ENCODE data around the gene RAD51B.

RAD51B gene

DNA sequence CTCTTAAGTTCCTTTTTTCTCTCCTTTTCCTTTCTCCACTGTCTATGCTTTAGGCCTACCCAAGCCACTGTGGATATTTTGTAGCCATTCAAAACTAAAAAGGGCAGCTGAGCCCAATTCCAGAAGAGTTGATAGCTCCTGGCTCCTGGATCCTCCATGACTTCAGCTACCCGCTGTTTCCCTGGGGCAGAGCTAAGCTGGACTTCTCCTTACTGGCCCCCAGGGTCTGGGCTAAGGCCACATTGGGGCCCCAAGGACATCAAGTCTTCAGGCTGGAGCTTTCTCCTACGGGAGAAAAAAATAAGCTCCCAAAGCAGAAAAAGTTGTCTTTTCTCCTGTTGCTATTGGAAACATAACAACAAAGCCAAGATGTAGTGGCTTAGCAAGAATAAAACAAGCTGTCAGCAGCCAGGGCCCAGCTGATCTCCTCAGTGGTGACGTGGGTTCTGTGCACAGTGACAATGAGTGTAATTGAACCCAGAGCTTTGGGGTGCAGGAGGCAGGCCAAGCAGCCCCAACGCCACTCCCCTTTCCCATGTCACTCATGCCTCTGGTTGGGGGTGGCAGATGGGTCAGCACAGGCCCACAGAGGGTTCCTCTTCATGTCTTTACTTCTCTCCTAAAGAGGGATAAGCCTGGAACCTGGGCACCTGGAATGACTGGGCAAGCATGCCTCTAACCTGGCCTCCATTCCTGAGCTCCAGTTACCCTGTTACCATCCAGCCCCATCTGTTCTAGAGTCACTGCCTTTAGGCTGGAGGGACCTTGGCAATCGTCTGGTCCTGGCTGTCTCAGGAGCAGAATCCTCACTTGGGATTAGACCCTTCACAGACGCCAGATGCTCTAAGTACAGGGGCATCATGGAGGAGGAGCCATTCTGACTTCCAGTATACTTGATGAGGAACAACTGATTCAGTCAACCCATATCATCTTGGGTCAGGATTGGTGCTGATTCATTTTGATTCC is 802.1 kb downstream of the RAD51B start:
- no peak for DNase-seq (ENCODE audit: low spot score)

GRCh38 chr14:68622856-68623255 is 803.3 kb downstream of the RAD51B start:
- DNase-seq (ENCODE audit: low spot score) = no peak

DNA sequence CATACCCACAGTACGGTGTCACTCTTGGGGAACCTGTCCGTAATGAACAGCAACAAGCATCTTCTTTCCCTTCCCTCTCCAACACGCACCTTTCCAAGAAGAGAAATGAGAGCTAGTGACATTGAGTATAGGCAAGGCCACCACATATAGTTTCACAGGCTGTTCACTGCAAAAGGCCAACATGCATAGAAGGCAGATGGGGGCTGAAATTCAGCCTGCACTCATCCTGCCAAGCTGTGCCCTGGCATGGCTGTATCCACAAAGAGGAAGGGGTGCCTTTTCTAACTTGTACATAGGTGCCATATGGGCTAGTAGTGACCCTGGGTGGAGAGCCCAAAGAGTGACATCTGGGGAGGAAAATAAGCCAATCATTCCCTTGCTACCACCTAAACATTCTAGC is 803.7 kb downstream of the RAD51B start:
- no peak for DNase-seq (ENCODE audit: low spot score)

- DNase-seq (ENCODE audit: low spot score) = no peak
Measured at GRCh38 chr14:68623826-68624225, 804.2 kb downstream of the RAD51B start.

DNA sequence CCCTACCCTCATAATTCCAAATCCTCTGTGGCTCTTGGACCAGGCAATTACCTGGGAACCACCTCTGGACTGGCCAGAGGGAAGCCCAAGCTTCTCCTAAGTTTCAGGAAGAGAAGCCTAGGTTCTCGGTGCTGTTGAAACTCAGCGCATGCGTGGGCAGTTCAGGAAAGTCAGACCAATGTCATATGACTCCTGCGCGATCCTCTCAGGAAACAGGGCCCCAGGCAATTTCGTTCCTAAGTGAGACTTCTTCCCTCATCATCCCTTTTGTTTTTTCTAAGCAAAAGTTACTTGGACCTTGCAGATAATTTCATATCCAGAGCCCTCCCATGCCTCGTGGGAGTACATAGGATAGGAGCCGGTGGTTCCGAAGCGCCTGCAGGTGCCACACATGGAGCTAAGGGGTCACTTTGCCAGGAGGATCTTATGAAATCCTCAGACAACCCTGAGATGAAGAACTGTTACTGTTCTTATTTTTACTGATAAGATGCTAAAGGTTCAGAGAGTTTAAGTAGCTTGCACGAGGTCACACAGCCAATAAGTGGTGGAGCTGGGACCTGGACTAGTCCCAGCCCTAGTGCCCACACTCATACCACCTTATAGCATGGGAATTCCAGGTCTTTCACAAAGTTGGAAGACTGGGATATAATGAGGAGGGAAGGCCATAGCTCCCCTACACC is 805.1 kb downstream of the RAD51B start:
- DNase-seq (ENCODE audit: low spot score) = no peak

GRCh38 chr14:68625366-68626090 is 805.9 kb downstream of the RAD51B start:
- no peak for DNase-seq (ENCODE audit: low spot score)

- no peak for DNase-seq (ENCODE audit: low spot score)
Measured at GRCh38 chr14:68626386-68626785, 806.8 kb downstream of the RAD51B start.

DNA sequence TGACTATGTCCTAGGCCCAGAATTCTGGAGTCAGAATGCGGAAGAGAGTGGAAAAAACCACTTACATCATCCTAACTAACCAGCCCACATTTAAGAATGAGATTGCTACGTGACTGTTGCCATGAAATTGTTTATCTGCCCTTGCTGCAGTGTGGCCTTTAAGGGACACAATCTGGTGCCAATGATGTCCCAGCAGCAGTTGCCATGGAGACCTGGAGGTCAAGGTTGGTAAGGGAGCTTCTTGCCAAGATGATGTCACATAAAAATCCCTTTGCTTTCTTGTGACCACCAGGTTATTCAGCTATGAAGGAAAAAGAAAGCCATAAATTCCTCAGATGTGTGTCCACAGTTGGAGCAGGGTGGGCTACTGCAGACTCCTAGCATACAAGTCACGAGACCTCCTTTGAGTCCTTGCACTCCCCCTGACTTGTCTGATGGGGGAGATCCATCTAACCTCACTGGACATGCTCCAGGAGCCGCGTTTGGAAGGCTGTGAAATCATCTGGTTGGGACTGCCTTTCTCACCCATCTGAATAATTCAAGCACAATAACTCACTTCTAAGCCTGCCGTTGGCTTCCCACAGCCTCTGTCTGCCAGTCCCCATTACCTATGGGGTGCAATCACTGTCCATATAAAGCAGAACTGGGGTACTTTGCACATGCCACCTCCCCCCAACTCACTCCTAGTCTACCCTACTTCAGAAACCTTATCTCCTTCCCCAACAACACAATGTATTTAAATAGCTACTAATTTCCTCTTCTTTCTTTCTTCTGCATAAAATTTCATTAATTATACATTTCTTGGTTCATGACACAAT is 807.7 kb downstream of the RAD51B start:
- no peak for DNase-seq (ENCODE audit: low spot score)

DNA sequence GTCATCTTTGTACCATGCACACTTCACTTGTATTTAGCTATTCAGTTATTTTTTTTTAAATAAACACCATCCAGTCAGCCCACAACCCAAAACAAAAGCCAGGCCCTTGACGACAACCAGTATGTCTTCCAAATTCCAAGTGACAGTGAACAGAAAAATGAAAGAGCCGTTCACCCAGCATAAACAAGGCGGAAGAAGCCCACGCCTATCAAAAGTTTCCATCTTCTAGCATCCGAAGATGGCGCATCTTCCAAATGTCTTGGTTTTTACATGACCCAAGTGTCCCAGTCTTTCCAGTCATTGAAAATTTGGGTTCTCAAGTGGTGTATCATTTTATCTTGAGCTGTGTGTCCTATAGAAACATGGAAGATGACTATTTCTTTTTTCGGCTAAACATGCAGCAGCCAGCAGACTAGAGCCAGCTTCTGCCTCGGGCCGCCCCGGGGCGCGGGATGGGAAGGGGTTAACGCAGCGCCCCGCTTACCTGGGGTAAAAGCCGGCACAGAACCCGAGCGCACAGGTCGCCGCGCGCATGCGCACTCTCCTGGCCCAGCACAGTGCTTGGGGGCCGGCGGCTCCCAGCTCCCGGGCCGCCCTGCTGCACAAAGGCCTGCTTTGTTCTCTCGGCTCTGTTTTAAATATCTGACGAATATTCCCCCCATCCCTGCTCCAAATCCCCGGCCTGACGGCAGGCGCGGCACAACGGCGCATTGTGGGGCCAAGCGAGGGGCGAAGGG is 808.5 kb downstream of the RAD51B start:
- peak; percentile 89 for DNase-seq (ENCODE audit: low spot score)

- peak; percentile 59 for DNase-seq (ENCODE audit: low spot score)
Measured at GRCh38 chr14:68628605-68629310, 809.2 kb downstream of the RAD51B start.

DNA sequence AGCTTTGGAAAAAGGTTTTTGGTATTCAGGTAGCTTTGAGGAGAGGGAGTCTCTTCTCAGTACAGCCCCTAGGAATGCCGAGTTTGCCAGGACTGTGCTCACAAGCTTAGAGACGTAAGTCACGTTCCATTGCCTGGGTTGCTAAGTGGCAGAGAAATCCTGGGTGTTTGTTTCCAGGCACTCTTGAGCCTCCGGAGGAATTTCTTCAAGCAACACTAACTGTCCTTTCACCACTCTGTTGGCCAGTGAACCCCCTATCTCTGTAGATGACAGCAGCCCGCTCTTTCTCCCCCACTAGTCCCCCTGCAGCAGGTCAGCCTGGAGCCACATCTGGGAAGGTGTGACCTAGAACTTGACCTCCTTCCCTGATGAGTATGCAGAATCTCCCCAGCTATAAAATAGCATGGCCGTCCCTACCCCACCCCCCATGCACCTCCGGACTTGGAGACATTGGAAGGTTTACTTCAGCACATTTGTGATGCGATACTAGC is 810.5 kb downstream of the RAD51B start:
- no peak for DNase-seq (ENCODE audit: low spot score)

DNA sequence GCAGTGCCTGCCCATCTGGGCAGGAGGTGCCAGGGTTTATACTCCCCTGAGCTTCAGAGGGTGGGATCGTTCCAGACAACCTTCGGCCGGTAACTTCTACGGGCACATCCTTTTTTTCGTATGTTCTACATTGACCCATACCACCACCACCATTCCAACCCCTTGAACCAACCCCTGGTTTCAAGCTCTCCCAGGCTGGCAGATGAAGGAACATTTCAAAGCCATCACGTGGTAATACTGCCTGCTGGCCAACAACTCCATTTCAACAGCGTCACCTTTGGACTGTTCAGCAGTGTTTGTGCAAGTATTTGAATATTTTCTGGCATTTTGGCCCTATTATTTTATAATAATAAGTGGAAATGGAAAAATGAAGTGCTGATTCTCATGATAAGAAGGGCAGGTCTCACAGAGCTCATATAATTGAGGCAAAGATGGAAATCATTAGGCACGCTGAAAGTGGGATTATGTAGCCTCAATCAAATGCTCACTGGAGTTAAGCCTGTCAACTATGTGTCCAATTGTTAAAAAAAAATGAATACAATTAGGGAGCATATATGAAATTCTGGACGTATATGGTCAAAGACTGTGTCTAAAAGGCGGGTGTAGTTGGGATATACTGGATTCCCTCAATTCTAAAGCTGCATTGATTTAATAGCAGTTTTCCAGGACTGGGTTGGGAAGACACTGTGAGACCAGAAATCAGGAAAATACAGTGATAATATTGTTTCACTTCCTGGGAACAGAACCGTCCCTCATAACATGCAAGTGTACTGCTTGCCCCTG is 811.2 kb downstream of the RAD51B start:
- DNase-seq (ENCODE audit: low spot score) = no peak

DNA sequence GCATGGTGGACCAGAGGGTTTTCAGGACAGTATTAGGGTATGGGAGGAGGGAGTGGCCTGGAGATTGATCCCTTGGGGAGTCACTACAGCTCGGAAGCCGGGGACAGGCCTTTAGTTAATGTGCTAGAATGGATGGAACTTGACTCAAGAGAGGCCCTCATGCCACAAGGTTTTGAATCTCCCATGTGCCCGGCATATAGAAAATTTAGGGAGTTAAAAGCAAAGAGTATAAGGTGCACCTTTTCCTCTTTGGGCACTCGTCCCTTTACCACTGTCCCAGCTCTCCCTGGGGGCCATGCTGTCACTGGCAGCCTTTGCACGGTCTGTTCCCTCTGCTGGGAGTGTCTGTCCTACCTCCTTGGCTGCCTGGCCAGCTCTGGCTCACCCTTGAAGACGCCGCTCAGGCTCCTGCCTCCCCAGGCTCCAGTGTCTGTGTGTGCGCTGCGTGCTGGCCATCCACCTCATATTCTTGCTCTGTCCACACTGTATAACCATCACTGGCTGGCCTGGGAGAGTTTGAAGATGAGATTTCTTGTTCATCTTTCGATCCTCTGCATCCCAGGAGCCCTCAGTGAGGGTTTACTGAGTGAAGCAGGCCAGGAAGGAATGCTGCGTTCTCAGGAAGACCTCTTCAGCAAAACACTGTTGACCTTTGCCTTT is 811.9 kb downstream of the RAD51B start:
- DNase-seq (ENCODE audit: low spot score) = no peak

DNA sequence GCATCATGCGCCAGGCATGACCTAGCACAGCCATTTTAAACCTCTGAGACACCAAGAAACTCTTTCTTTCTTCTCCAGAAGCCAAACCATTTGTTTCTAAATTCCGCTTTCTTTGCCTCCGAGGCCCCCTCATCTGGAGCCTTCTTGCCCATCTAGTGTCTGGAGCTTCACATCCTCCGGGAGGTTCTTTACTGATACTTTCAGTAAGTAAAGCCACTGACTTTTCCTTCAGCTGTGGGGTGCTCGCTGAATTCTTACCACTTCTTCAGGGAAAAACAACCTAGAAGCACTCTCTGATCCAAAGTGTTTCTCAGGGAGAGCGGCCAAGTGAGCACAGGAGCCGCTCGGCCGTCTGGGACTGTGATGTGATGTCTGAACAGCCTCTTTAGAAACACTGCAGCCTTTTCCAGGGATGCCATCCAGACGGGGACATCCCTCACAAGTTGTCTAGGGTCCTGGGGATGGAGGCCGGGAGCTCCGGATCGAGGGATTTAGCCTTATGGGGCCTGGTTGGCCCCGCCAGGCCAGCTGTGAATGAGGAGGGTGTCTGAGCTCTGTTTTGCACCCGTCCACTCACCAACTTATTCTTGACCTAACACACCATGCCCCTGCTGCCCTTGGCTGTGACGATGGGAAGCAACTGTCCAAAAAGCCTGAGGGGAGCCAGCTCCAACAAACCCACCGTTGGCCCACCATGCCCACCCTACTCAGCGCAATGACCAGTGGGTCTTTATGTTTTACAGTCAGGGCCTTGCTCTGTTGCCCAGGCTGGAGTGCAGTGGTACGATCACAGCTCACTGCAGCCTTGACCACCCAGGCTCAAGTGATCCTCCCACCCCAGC is 812.7 kb downstream of the RAD51B start:
- no peak for DNase-seq (ENCODE audit: low spot score)

DNA sequence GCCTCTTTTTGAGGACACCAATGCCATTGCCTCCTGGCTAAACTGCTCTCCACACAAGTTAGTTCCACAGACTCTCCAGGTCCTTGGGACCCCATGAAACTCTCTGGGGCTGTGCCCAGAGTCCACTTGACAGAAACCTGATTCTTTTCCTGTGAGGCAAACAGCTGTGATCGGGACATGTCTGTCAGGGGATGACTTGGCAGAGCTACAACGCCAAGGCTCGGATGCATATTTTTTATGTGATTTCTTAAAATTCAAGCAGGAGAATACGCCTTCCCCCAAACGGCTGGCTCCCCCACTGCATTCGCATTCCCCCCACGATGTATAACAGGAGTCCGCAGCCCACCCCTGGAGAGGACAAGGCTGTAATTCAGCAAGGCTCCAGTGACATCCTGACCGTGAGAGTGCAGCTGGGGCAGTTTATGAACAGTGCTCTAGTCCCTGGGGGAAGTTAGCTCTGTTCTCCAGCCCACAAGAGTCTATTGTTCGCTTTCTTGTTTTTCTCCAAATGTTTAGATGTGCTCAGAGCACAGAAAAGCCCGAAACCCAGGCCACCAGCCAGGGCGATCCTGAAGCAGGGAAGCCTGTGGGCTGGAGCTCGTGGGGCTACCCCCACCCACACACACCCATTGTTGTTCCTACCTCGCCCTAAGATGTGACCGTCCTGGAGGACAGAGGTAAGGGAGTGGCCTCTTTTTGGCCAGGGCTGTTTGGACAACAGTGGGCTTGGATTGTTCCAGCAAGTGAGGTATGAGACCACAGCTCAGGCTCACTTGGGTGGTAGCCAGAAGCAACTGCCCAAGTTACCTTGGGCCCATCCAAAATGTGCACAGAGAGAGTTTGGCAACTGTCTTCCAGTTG is 813.8 kb downstream of the RAD51B start:
- no peak for DNase-seq (ENCODE audit: low spot score)

GRCh38 chr14:68634332-68634731 is 814.8 kb downstream of the RAD51B start:
- DNase-seq (ENCODE audit: low spot score) = no peak
